ENCODE data around the gene PTPRN2.

PTPRN2 gene

DNA sequence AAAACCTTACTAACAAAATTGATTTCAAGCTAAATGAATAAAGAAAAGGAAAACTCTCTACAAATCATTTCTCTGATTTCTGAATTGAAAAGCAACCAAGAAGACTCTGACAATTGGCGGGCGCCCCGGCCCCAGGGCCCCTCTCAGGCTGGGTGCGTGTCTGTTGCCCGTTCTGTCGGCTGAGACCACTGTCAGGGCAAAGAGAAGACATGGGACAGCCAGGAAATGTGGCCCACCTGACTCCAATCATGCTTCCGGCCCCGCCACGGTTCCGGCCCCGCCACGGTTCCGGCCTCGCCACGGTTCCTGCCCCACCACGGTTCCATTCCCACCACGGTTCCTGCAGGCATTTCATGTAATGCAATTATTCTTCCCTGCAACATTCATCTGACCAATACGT lies 115.9 kb downstream of the PTPRN2 start:
- H3K4me3 ChIP-seq (ENCODE audit: low read depth, low read length): no peak overlapping the region
- TF ChIP-seq, protein P1, sequence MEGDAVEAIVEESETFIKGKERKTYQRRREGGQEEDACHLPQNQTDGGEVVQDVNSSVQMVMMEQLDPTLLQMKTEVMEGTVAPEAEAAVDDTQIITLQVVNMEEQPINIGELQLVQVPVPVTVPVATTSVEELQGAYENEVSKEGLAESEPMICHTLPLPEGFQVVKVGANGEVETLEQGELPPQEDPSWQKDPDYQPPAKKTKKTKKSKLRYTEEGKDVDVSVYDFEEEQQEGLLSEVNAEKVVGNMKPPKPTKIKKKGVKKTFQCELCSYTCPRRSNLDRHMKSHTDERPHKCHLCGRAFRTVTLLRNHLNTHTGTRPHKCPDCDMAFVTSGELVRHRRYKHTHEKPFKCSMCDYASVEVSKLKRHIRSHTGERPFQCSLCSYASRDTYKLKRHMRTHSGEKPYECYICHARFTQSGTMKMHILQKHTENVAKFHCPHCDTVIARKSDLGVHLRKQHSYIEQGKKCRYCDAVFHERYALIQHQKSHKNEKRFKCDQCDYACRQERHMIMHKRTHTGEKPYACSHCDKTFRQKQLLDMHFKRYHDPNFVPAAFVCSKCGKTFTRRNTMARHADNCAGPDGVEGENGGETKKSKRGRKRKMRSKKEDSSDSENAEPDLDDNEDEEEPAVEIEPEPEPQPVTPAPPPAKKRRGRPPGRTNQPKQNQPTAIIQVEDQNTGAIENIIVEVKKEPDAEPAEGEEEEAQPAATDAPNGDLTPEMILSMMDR (IDR thresholded peaks at IDR 0.05; ENCODE audit: low read depth, low read length, missing control alignments): no peak
- in situ Hi-C loops (cut with HindIII; ENCODE audit: low sequenced_read_pairs): no loop called here
- no peak for DNase-seq (ENCODE audit: low read depth)

DNA sequence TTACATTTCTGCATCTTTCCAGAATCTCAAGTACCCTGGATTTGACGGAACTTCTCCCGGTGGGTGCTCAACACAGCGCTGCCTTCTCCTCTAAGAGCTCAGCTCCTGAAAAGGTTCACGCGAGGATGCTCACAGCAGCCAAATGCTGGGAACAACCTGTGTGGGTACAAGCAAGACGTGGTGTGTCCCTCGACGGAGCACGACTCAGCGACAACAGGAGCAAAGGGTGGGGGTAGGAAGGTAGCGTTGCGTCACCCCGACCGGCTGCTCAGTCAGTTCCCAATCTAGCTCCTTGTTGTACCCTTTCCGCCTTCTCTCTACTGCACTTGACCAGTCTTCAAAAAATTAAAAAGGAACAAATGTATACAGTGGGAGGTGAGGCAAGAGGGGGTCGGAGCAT lies 117.3 kb downstream of the PTPRN2 start:
- TF ChIP-seq, protein P1 (IDR thresholded peaks at IDR 0.05; ENCODE audit: low read depth, low read length, missing control alignments): no peak
- DNase-seq (ENCODE audit: low read depth): no peak
- H3K4me3 ChIP-seq (ENCODE audit: low read depth, low read length): no peak overlapping the region
- in situ Hi-C loops (cut with HindIII; ENCODE audit: low sequenced_read_pairs): no loop called here

DNA sequence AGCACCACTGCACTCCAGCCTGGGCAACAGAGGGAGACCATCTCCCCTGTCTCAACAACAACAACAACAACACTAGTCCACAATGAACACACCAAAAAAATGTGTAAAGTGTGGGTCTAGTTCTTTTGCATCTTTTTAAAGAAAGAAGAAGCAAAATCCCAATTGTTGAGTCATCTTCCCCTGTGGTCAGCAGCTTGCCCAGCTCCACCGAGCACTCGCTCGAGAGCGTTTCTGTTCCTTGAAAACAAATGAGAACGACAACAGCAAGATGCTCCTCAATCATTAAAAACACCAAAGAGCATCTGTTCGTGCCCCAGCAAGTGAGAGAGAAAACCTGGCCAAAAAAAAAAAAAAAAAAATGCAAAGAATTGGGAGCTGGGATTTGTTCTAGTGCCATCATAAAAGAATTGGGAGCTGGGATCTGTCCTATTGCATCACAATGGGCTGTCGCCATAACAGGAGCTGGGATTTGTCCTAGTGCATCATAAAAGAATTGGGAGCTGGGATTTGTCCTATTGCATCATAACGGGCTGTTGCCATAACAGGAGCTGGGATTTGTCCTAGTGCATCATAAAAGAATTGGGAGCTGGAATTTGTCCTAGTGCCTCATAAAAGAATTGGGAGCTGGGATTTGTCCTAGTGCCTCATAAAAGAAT lies 118.1 kb downstream of the PTPRN2 start:
- no peak for DNase-seq (ENCODE audit: low read depth)
- in situ Hi-C loops (cut with HindIII; ENCODE audit: low sequenced_read_pairs): no loop called here
- no peak overlapping the region for H3K4me3 ChIP-seq (ENCODE audit: low read depth, low read length)
- TF ChIP-seq, protein P1 (IDR thresholded peaks at IDR 0.05; ENCODE audit: low read depth, low read length, missing control alignments): no peak

DNA sequence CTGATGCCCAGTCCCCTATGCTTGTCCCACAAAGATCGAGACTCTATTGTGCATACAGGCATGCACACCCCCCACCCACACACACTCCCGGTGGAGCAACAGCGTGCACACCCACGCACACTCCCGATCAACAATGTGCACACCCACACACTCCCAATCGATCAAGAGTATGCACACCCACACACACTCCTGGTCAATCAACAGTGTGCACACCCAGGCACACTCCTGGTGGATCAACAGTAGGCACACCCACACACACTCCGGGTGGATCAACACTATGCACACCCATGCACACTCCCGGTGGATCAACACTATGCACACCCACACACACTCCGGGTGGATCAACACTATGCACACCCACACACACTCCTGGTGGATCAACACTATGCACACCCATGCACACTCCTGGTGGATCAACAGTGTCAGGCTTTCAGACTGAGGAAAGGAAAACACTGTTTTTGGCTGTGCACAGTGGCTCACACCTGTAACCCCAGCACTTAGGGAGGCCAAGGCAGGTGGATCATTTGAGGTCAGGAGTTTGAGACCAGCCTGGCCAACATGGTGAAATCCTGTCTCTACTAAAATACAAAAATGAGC lies 118.8 kb downstream of the PTPRN2 start:
- in situ Hi-C loops (cut with HindIII; ENCODE audit: low sequenced_read_pairs): no loop called here
- DNase-seq (ENCODE audit: low read depth): no peak
- no peak overlapping the region for H3K4me3 ChIP-seq (ENCODE audit: low read depth, low read length)
- TF ChIP-seq, protein P1 (IDR thresholded peaks at IDR 0.05; ENCODE audit: low read depth, low read length, missing control alignments): no peak

DNA sequence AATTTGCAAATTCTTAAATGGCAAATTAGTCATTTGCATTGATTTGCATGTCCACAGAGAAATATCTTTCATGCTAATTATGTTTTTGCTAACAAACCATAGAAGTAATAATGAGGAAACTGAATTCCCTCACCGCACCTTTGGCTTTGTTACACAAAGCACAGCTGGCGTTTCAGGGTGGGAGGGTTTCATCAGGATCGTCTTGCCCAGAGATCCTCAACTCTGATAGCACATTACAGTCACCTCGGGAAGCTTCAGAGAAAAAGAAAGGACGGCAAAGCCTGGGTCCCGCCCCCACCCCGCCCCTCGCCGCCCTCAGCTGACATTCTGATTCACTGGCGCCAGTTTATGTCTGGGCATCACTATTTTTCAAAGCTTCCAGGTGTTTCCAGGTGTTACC lies 119.4 kb downstream of the PTPRN2 start:
- TF ChIP-seq, protein P1 (IDR thresholded peaks at IDR 0.05; ENCODE audit: low read depth, low read length, missing control alignments): no peak
- no peak for DNase-seq (ENCODE audit: low read depth)
- no peak overlapping the region for H3K4me3 ChIP-seq (ENCODE audit: low read depth, low read length)
- in situ Hi-C loops (cut with HindIII; ENCODE audit: low sequenced_read_pairs): no loop called here

DNA sequence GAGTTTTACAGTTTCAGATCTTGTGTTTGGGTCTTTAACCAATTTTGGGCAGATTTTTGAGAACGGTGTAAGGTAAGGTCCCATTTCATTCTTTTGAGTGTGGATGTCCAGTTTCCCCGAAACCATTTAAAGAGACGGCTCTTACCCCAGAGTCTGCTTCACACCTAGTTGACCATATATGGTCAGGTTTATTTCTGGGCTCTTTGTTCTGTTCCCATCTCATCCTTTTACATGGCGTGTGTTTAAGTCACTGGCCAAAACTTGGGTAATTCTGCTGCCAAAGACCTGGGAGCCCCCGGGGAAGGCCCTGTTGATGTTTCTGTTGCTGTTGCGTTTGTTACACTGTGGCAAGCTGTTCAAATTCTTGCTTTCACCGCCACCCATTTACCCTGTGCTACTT lies 120.1 kb downstream of the PTPRN2 start:
- no peak overlapping the region for H3K4me3 ChIP-seq (ENCODE audit: low read depth, low read length)
- in situ Hi-C loops (cut with HindIII; ENCODE audit: low sequenced_read_pairs): no loop called here
- no peak for DNase-seq (ENCODE audit: low read depth)
- TF ChIP-seq, protein P1 (IDR thresholded peaks at IDR 0.05; ENCODE audit: low read depth, low read length, missing control alignments): no peak

Data from astrocyte of the cerebellum (primary cell).